ENCODE measurements around the gene GRIA1.

DNA sequence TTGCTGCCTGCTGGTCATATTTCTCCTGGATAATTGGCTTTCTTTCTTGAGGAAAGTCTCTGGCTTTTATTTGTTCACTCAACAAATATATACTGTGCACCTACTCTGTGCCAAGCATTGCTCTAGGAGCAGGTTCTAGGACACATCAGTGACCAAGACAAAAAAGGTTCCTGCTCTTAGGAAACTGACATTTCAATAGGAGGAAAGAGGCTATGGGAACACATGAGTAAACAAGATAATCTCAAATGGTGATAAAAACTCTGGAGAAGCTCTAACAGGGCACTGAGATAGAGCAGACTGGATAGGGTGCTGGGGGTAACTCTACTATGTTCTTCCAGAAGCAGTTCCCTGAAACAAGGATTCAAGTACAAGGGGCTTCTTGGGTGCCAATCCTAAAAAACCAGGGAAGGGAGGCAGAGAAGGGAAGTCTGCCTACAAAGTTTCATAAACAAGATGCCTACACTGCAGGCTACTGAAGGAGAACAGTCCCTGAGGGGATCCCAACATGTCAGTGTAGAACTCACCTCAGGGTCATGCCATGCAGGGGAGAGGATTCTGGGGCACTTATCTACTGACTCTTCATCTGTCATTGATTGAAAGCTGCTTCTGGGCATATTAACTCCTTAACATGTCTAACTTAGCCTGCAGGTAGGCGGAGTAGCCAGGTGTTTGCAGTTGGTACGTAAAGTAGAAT lies 181.3 kb downstream of the GRIA1 start:
- TF ChIP-seq SIN3A (IDR thresholded peaks at IDR 0.05; ENCODE audit: borderline replicate concordance, insufficient read depth, low read length) (no peak), POLR2AphosphoS5 (IDR thresholded peaks at IDR 0.05; ENCODE audit: low read depth, low read length) (no peak)

Measured in PFSK-1 (cell line).